Neuronal stem cell (in vitro differentiated cells): ENCODE data around the gene CDC6.
A peak's percentile ranks its signal among the peaks of the same experiment; 100 is the strongest.

ENCODE experiments used
- DNase-seq: peaks from one replicate; pipeline ENCODE4 v3.0.0-alpha.2; 2013; ENCODE audit warnings: low spot score
- H2AFZ ChIP-seq: one replicate; pipeline ENCODE4 v1.6.1; 2013; ENCODE audit warnings: mild to moderate bottlenecking, low read length, inconsistent platforms
- H2AK5ac ChIP-seq: 2 replicates; pipeline ENCODE4 v1.6.1; 2013; ENCODE audit warnings: low read depth, mild to moderate bottlenecking, inconsistent platforms, low read length, moderate library complexity, mixed read lengths
- H2BK120ac ChIP-seq: 2 replicates; pipeline ENCODE4 v1.6.1; 2013; ENCODE audit warnings: low read depth, mild to moderate bottlenecking, inconsistent platforms, low read length, moderate library complexity, mixed read lengths
- H2BK12ac ChIP-seq: one replicate; pipeline ENCODE4 v1.6.1; 2013; ENCODE audit warnings: low read length, inconsistent platforms
- H2BK15ac ChIP-seq: 2 replicates; pipeline ENCODE4 v1.6.1; 2013; ENCODE audit warnings: mild to moderate bottlenecking, low read length, inconsistent platforms, mixed read lengths
- H2BK5ac ChIP-seq: one replicate; pipeline ENCODE4 v1.6.1; 2013; ENCODE audit warnings: inconsistent platforms, mild to moderate bottlenecking, low read length, moderate library complexity
- H3K14ac ChIP-seq: one replicate; pipeline ENCODE4 v1.6.1; 2013; ENCODE audit warnings: low read length, inconsistent platforms
- H3K18ac ChIP-seq: 2 replicates; pipeline ENCODE4 v1.6.1; 2013; ENCODE audit warnings: low read length, inconsistent platforms
- H3K23ac ChIP-seq: 2 replicates; pipeline ENCODE4 v1.6.1; 2013; ENCODE audit warnings: low read depth, mild to moderate bottlenecking, mixed read lengths, low read length, inconsistent platforms; ENCODE audit not compliant: poor library complexity
- H3K27ac ChIP-seq: replicated peaks from 3 replicates; pipeline ENCODE4 v1.5.1; 2013; ENCODE audit warnings: low read length, inconsistent platforms
- H3K27me3 ChIP-seq, 3 experiments: 2 replicates each; pipeline ENCODE4 v1.6.1; 2013; ENCODE audit warnings: low read length in 3 of 3, mild to moderate bottlenecking in 2 of 3, inconsistent platforms in 1 of 3, low read depth in 1 of 3, mixed read lengths in 1 of 3, moderate library complexity in 1 of 3; ENCODE audit not compliant: control insufficient read depth in 3 of 3, insufficient read depth in 3 of 3
- H3K36me3 ChIP-seq, 2 donors: replicated peaks in 1 of 2; 2 replicates each; pipeline ENCODE4 v1.6.1; 2013; ENCODE audit warnings: low read length in 2 of 2; ENCODE audit not compliant: control insufficient read depth in 2 of 2, insufficient read depth in 2 of 2
- H3K4ac ChIP-seq: 2 replicates; pipeline ENCODE4 v1.6.1; 2013; ENCODE audit warnings: inconsistent platforms, mild to moderate bottlenecking, low read length, moderate library complexity
- H3K4me1 ChIP-seq, 2 donors: 1 replicate in 1 of 2; 2 replicates in 1 of 2; pipeline ENCODE4 v1.6.1; 2013; ENCODE audit warnings: low read length in 2 of 2, low read depth in 1 of 2; ENCODE audit not compliant: control insufficient read depth in 2 of 2, insufficient read depth in 1 of 2
- H3K4me2 ChIP-seq: one replicate; pipeline ENCODE4 v1.6.1; 2013; ENCODE audit warnings: mild to moderate bottlenecking, low read length, inconsistent platforms; ENCODE audit not compliant: insufficient read depth, poor library complexity, severe bottlenecking
- H3K4me3 ChIP-seq, 2 donors: 2 replicates each; pipeline ENCODE4 v1.5.1; 2013; ENCODE audit warnings: low read length in 2 of 2, mild to moderate bottlenecking in 2 of 2, inconsistent platforms in 1 of 2, moderate library complexity in 1 of 2
- H3K79me1 ChIP-seq: one replicate; pipeline ENCODE4 v1.6.1; 2013; ENCODE audit warnings: low read depth, mild to moderate bottlenecking, inconsistent platforms, low read length, moderate library complexity
- H3K9ac ChIP-seq: one replicate; pipeline ENCODE4 v1.6.1; 2013; ENCODE audit warnings: mild to moderate bottlenecking, low read depth, low read length, inconsistent platforms; ENCODE audit not compliant: poor library complexity
- H3K9me3 ChIP-seq, 2 donors: replicated peaks in 1 of 2; 2 replicates each; pipeline versions ENCODE3 to v1.6.1; 2013; ENCODE audit warnings: low read length in 2 of 2, mild to moderate bottlenecking in 2 of 2, inconsistent platforms in 1 of 2, low read depth in 1 of 2, mixed read lengths in 1 of 2, moderate library complexity in 1 of 2; ENCODE audit not compliant: control insufficient read depth in 2 of 2, insufficient read depth in 1 of 2
- H4K8ac ChIP-seq: one replicate; pipeline ENCODE4 v1.6.1; 2013; ENCODE audit warnings: low read depth, mild to moderate bottlenecking, inconsistent platforms, low read length, moderate library complexity
- H4K91ac ChIP-seq: one replicate; pipeline ENCODE4 v1.6.1; 2013; ENCODE audit warnings: low read length, low read depth, mild to moderate bottlenecking, inconsistent platforms; ENCODE audit not compliant: poor library complexity
- WGBS, 2 donors: extraction: QIAGEN DNeasy Blood & Tissue Kit; methylation state at CpG; one replicate each; pipeline ENCODE4 v1.1.7; 2013; ENCODE audit warnings: missing lambda C conversion rate in 2 of 2, mixed read lengths in 1 of 2; ENCODE audit not compliant: insufficient read length in 2 of 2, insufficient replicate concordance in 1 of 2; ENCODE audit errors: extremely low coverage in 2 of 2; 5-methylcytosine and 5-hydroxymethylcytosine counted together

The CDC6 gene

GRCh38 chr17:40313668-40314583 is 26.2 kb downstream of the CDC6 start:
- no peak overlapping the region for H3K18ac ChIP-seq
- no peak overlapping the region for H4K91ac ChIP-seq
- peaks cover 2% of the 10 kb centered on the region for H3K79me1 ChIP-seq
- H3K9ac ChIP-seq = peak overlapping the region; percentile 80
- H2BK5ac ChIP-seq = peak overlapping the region; percentile 16
- no peak overlapping the region for H3K4me2 ChIP-seq
- H3K36me3 ChIP-seq = no peaks in the 10 kb centered on the region
- no peak overlapping the region for H3K27ac ChIP-seq
- no peak overlapping the region for H2AFZ ChIP-seq
- H3K27me3 ChIP-seq = peaks cover 0 to 12% (median 0%) of the 10 kb centered on the region in 3 experiments
- no peak overlapping the region for H4K8ac ChIP-seq
- peaks cover 0 to 3% of the 10 kb centered on the region in 2 donors for H3K9me3 ChIP-seq
- H3K4me3 ChIP-seq = no peak overlapping the region
- no peak overlapping the region for H3K4ac ChIP-seq
- H2AK5ac ChIP-seq = peak overlapping the region; percentile 90
- no peak overlapping the region for H2BK12ac ChIP-seq
- WGBS, 2 donors = no CpG with 5 or more reads among the region's 7 CpGs
- no peak overlapping the region for H2BK120ac ChIP-seq
- DNase-seq = no peak
- H2BK15ac ChIP-seq = peak overlapping the region; percentile 96
- H3K14ac ChIP-seq = no peak overlapping the region
- H3K4me1 ChIP-seq = peaks cover 20 to 27% of the 10 kb centered on the region in 2 donors
- H3K23ac ChIP-seq = no peak overlapping the region

GRCh38 chr17:40314584-40314956 is 26.9 kb downstream of the CDC6 start:
- Histone ChIP-seq H3K23ac (peak overlapping the region; percentile 60), H3K27ac (no peak overlapping the region), H3K36me3 (no peaks in the 10 kb centered on the region), H2BK5ac (no peak overlapping the region), H2BK120ac (no peak overlapping the region), H3K4ac (no peak overlapping the region), H3K9ac (no peak overlapping the region), H4K91ac (no peak overlapping the region), H3K4me2 (no peak overlapping the region), H2BK12ac (no peak overlapping the region), H2AK5ac (peak overlapping the region; percentile 90), H2BK15ac (peak overlapping the region; percentile 96), H2AFZ (no peak overlapping the region), H3K14ac (no peak overlapping the region), H3K4me1 (peaks cover 21 to 25% of the 10 kb centered on the region in 2 donors), H4K8ac (no peak overlapping the region), H3K27me3 (peaks cover 0 to 15% (median 0%) of the 10 kb centered on the region in 3 experiments), H3K18ac (no peak overlapping the region), H3K9me3 (peaks cover 0 to 3% of the 10 kb centered on the region in 2 donors), H3K4me3 (no peak overlapping the region), H3K79me1 (peaks cover 2% of the 10 kb centered on the region)
- no peak for DNase-seq
- no CpG with 5 or more reads among the region's 3 CpGs for WGBS, 2 donors

- H3K4me2 ChIP-seq = no peak overlapping the region
- no peaks in the 10 kb centered on the region for H3K36me3 ChIP-seq
- H3K27me3 ChIP-seq = peaks cover 0 to 15% (median 0%) of the 10 kb centered on the region in 3 experiments
- no peak overlapping the region for H3K4ac ChIP-seq
- H3K4me3 ChIP-seq = no peak overlapping the region
- no peak overlapping the region for H2BK5ac ChIP-seq
- H2BK12ac ChIP-seq = no peak overlapping the region
- H2AK5ac ChIP-seq = no peak overlapping the region
- H3K18ac ChIP-seq = no peak overlapping the region
- H4K91ac ChIP-seq = no peak overlapping the region
- no peak overlapping the region for H3K9ac ChIP-seq
- no peak overlapping the region for H4K8ac ChIP-seq
- DNase-seq = no peak
- H3K27ac ChIP-seq = no peak overlapping the region
- no peak overlapping the region for H2BK120ac ChIP-seq
- no peak overlapping the region for H3K23ac ChIP-seq
- WGBS, 2 donors = no CpG with 5 or more reads among the region's 3 CpGs
- H3K9me3 ChIP-seq = peaks cover 0 to 3% of the 10 kb centered on the region in 2 donors
- no peak overlapping the region for H2BK15ac ChIP-seq
- H3K4me1 ChIP-seq = peaks cover 20 to 25% of the 10 kb centered on the region in 2 donors
- H2AFZ ChIP-seq = no peak overlapping the region
- peaks cover 2% of the 10 kb centered on the region for H3K79me1 ChIP-seq
- H3K14ac ChIP-seq = no peak overlapping the region
These were observed 27.5 kb downstream of the CDC6 start for GRCh38 chr17:40315206-40315605.
